HG03039 (cell line): Measurements from ENCODE around the gene CKS1B.

ENCODE experiments used
- ATAC-seq: cut with Tn5 transposase; IDR thresholded peaks from one replicate; pipeline ENCODE4 v1.9.1; 2021; ENCODE audit warnings: mild to moderate bottlenecking, moderate library complexity; ENCODE audit not compliant: unreplicated experiment

The CKS1B gene

GRCh38 chr1:155012026-155012546 lies 37.6 kb downstream of the CKS1B start:
- no peak for ATAC-seq

GRCh38 chr1:155012776-155013602 lies 38.5 kb downstream of the CKS1B start:
- no peak for ATAC-seq

GRCh38 chr1:155013632-155014031 lies 39.2 kb downstream of the CKS1B start:
- no peak for ATAC-seq

GRCh38 chr1:155014709-155015508 lies 40.4 kb downstream of the CKS1B start:
- no peak for ATAC-seq

- no peak for ATAC-seq
Measured at GRCh38 chr1:155015527-155016230, 41.2 kb downstream of the CKS1B start.

- no peak for ATAC-seq
Measured at GRCh38 chr1:155016231-155016831, 41.9 kb downstream of the CKS1B start.

GRCh38 chr1:155017041-155017945 lies 42.8 kb downstream of the CKS1B start:
- peak; percentile 59 for ATAC-seq

GRCh38 chr1:155017946-155018316 lies 43.5 kb downstream of the CKS1B start:
- ATAC-seq: no peak

GRCh38 chr1:155018617-155019348 lies 44.3 kb downstream of the CKS1B start:
- ATAC-seq: no peak

GRCh38 chr1:155019377-155020245 lies 45.1 kb downstream of the CKS1B start:
- ATAC-seq: no peak

GRCh38 chr1:155022136-155022926 lies 47.9 kb downstream of the CKS1B start:
- no peak for ATAC-seq

- no peak for ATAC-seq
Measured at GRCh38 chr1:155022927-155023236, 48.4 kb downstream of the CKS1B start.

- no peak for ATAC-seq
Measured at GRCh38 chr1:155023627-155024026, 49.1 kb downstream of the CKS1B start.

- ATAC-seq: no peak
Measured at GRCh38 chr1:155024315-155024714, 49.8 kb downstream of the CKS1B start.

- ATAC-seq: no peak
Measured at GRCh38 chr1:155026154-155026553, 51.7 kb downstream of the CKS1B start.

- ATAC-seq: no peak
Measured at GRCh38 chr1:155026588-155026987, 52.1 kb downstream of the CKS1B start.
